ENCODE results near the gene SERPINI1. TPM values are rescaled to one million over a fixed set of nuclear protein-coding genes. Genes with fewer than 3 reads are reported as not detected.

SERPINI1 gene
- total and polyA plus RNA-seq, 2 experiments from 2014 or later = 13.2 to 23.1 TPM

DNA sequence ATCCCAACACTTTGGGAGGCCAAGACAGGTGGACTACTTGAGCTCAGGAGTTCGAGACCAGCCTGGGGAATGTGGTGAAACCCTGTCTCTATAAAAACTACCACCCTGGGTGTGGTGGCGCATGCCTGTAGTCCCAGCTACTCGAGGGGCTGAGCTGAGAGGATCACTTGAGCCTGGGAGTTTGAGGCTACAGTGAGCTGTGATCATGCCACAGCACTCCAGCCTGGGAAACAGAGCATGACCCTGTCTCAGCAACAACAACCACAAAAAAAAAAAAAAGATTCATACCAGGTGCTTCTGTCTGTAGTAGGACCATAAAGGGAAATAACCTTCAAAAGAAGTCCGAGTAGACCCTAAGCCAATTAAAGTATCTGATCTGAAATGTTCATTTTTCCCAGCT, 94.5 kb downstream of the SERPINI1 start:
- WGBS (ENCODE audit: low lambda C conversion rate, missing lambda C conversion rate) = 87% methylated on average over 4 of the region's 4 CpGs
- TF ChIP-seq, protein P1, sequence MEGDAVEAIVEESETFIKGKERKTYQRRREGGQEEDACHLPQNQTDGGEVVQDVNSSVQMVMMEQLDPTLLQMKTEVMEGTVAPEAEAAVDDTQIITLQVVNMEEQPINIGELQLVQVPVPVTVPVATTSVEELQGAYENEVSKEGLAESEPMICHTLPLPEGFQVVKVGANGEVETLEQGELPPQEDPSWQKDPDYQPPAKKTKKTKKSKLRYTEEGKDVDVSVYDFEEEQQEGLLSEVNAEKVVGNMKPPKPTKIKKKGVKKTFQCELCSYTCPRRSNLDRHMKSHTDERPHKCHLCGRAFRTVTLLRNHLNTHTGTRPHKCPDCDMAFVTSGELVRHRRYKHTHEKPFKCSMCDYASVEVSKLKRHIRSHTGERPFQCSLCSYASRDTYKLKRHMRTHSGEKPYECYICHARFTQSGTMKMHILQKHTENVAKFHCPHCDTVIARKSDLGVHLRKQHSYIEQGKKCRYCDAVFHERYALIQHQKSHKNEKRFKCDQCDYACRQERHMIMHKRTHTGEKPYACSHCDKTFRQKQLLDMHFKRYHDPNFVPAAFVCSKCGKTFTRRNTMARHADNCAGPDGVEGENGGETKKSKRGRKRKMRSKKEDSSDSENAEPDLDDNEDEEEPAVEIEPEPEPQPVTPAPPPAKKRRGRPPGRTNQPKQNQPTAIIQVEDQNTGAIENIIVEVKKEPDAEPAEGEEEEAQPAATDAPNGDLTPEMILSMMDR (IDR thresholded peaks at IDR 0.05; ENCODE audit: poor library complexity) = no peak
- TF ChIP-seq EZH2phosphoT487 (IDR thresholded peaks at IDR 0.05; ENCODE audit: low read depth, severe bottlenecking, unreplicated experiment) = no peak
- no peak for TF ChIP-seq EZH2 (IDR thresholded peaks at IDR 0.05; ENCODE audit: borderline replicate concordance)
- no peaks in the 10 kb centered on the region for H3K79me2 ChIP-seq
- no peak overlapping the region for H2AFZ ChIP-seq
- H3K4me2 ChIP-seq = no peak overlapping the region
- H3K4me3 ChIP-seq = no peak overlapping the region
- no peak for DNase-seq (ENCODE audit: low spot score)
- H3K9me2 ChIP-seq (replicated peaks; ENCODE audit: insufficient read depth) = no peaks in the 10 kb centered on the region
- H3K36me3 ChIP-seq (replicated peaks; ENCODE audit: insufficient read depth, low read depth) = no peaks in the 10 kb centered on the region
- H4K20me1 ChIP-seq (ENCODE audit: insufficient read depth, poor library complexity, severe bottlenecking) = no peaks in the 10 kb centered on the region
- H3K9me3 ChIP-seq (ENCODE audit: low read depth) = no peaks in the 10 kb centered on the region
- H3K27ac ChIP-seq = no peak overlapping the region
- no peaks in the 10 kb centered on the region for H3K4me1 ChIP-seq (ENCODE audit: insufficient read depth)
- no peaks in the 10 kb centered on the region for H3K27me3 ChIP-seq

DNA sequence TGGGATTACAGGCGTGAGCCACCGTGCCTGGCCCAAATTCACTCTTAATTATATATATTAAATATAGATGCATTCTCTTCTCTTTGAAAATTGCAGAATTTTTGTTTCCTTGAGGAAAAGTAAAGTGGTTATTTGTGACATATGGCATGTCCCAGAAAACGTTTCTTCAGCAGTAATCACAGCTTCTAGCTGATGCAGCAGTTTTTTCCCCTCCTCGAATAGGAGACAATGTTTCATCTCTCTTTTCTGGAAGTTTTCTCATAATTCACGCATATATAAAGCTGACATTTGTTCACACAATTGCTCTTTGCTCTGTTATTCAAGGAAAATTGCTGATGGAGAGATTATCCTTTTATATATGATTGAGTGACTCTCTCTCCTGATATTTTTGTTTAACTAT, 99.8 kb downstream of the SERPINI1 start:
- Histone ChIP-seq H3K27ac (no peak overlapping the region), H3K4me2 (no peak overlapping the region), H3K27me3 (no peaks in the 10 kb centered on the region), H2AFZ (no peak overlapping the region), H3K36me3 (replicated peaks; ENCODE audit: insufficient read depth, low read depth) (no peaks in the 10 kb centered on the region), H3K9me2 (replicated peaks; ENCODE audit: insufficient read depth) (no peaks in the 10 kb centered on the region), H3K4me3 (no peak overlapping the region), H4K20me1 (ENCODE audit: insufficient read depth, poor library complexity, severe bottlenecking) (no peaks in the 10 kb centered on the region), H3K9me3 (ENCODE audit: low read depth) (no peaks in the 10 kb centered on the region), H3K4me1 (ENCODE audit: insufficient read depth) (no peaks in the 10 kb centered on the region), H3K79me2 (no peaks in the 10 kb centered on the region)
- WGBS (ENCODE audit: low lambda C conversion rate, missing lambda C conversion rate) = 85% methylated on average over 5 of the region's 5 CpGs
- TF ChIP-seq, protein P1 (IDR thresholded peaks at IDR 0.05; ENCODE audit: poor library complexity) = no peak
- TF ChIP-seq EZH2 (IDR thresholded peaks at IDR 0.05; ENCODE audit: borderline replicate concordance) = no peak
- TF ChIP-seq EZH2phosphoT487 (IDR thresholded peaks at IDR 0.05; ENCODE audit: low read depth, severe bottlenecking, unreplicated experiment) = no peak
- no peak for DNase-seq (ENCODE audit: low spot score)

DNA sequence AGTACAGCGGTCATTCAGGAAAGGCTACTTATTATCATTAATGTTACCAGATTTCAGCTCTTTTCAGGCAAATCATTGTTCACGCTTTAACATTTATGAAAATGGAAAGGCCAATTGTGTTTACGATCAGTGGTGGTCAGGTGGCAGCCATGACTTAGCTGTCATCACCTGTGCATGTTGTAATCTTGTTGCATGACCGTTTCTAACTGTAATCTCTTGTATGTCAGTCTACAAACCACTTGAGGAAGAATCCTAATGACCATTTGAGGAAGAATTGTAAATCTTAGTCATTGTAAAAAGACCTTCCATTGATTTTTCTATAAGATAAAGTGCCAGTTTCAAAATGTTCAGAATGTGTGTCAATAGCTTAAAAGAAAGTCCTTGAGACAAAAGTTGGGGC, 100.4 kb downstream of the SERPINI1 start:
- no peaks in the 10 kb centered on the region for H3K9me3 ChIP-seq (ENCODE audit: low read depth)
- H4K20me1 ChIP-seq (ENCODE audit: insufficient read depth, poor library complexity, severe bottlenecking) = no peaks in the 10 kb centered on the region
- H3K4me2 ChIP-seq = no peak overlapping the region
- no peak overlapping the region for H3K27ac ChIP-seq
- H3K79me2 ChIP-seq = no peaks in the 10 kb centered on the region
- 88% methylated on average over 4 of the region's 4 CpGs for WGBS (ENCODE audit: low lambda C conversion rate, missing lambda C conversion rate)
- H3K27me3 ChIP-seq = no peaks in the 10 kb centered on the region
- no peak overlapping the region for H2AFZ ChIP-seq
- H3K4me3 ChIP-seq = no peak overlapping the region
- no peaks in the 10 kb centered on the region for H3K36me3 ChIP-seq (replicated peaks; ENCODE audit: insufficient read depth, low read depth)
- H3K4me1 ChIP-seq (ENCODE audit: insufficient read depth) = no peaks in the 10 kb centered on the region
- no peak for DNase-seq (ENCODE audit: low spot score)
- TF ChIP-seq EZH2 (IDR thresholded peaks at IDR 0.05; ENCODE audit: borderline replicate concordance) = no peak
- TF ChIP-seq, protein P1 (IDR thresholded peaks at IDR 0.05; ENCODE audit: poor library complexity) = no peak
- TF ChIP-seq EZH2phosphoT487 (IDR thresholded peaks at IDR 0.05; ENCODE audit: low read depth, severe bottlenecking, unreplicated experiment) = no peak
- H3K9me2 ChIP-seq (replicated peaks; ENCODE audit: insufficient read depth) = no peaks in the 10 kb centered on the region

DNA sequence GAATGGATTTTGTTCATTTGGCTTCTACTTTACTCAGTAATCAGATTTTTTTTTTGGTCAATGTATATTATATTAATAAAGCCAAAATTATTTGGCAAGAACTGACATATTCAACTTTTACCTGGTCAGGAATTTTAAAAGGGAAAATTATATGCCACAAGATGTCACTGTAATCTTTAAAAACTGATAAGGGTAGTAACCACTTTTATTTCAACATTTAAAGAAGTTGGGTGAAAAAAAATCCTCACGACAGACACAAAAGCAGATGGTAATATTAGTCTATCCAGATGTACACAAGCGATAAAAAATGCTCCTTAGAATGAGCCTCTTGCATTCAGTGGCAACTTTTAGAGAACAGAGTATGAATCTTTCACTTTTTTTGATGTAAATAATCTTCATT, 101.9 kb downstream of the SERPINI1 start:
- no peak overlapping the region for H2AFZ ChIP-seq

More for the DNA sequence above, 101.9 kb downstream of the SERPINI1 start:
- Histone ChIP-seq H3K4me3 (no peak overlapping the region), H3K36me3 (replicated peaks; ENCODE audit: insufficient read depth, low read depth) (no peaks in the 10 kb centered on the region), H3K79me2 (no peaks in the 10 kb centered on the region), H3K27me3 (no peaks in the 10 kb centered on the region), H3K4me1 (ENCODE audit: insufficient read depth) (no peaks in the 10 kb centered on the region), H3K4me2 (no peak overlapping the region), H4K20me1 (ENCODE audit: insufficient read depth, poor library complexity, severe bottlenecking) (no peaks in the 10 kb centered on the region), H3K9me3 (ENCODE audit: low read depth) (no peaks in the 10 kb centered on the region), H3K9me2 (replicated peaks; ENCODE audit: insufficient read depth) (no peaks in the 10 kb centered on the region), H3K27ac (no peak overlapping the region)
- no peak for DNase-seq (ENCODE audit: low spot score)
- no peak for TF ChIP-seq EZH2phosphoT487 (IDR thresholded peaks at IDR 0.05; ENCODE audit: low read depth, severe bottlenecking, unreplicated experiment)
- TF ChIP-seq, protein P1 (IDR thresholded peaks at IDR 0.05; ENCODE audit: poor library complexity) = peak; percentile 26
- 84% methylated on average over 2 of the region's 2 CpGs for WGBS (ENCODE audit: low lambda C conversion rate, missing lambda C conversion rate)

All from hepatocyte (in vitro differentiated cells).